BLaER1 treated with 17β-estradiol and CSF1 and Interleukin-3, amounts not matched to agents 10 nM and 100 nM (cell line): ENCODE data around the gene CYB5R3.
"Not testable (repeated sequence)": the region's sequence is repeated elsewhere in the genome, so short reads cannot be mapped to it uniquely, and the experiment has no call there.

Source experiments
- H3K27ac ChIP-seq, 11 experiments: shearing (Covaris generic); formaldehyde crosslinking; 2 replicates each; pipeline ENCODE4 v1.8.1; 2022
- H3K27me3 ChIP-seq, 11 experiments: shearing (Covaris generic); formaldehyde crosslinking; 2 replicates each; pipeline ENCODE4 v1.8.1; 2022
- H3K36me3 ChIP-seq, 11 experiments: shearing (Covaris generic); formaldehyde crosslinking; 2 replicates each; pipeline ENCODE4 v1.8.1; 2022
- H3K4me1 ChIP-seq, 10 experiments: shearing (Covaris generic); formaldehyde crosslinking; 2 replicates each; pipeline ENCODE4 v1.8.1; 2022
- H3K4me2 ChIP-seq, 11 experiments: shearing (Covaris generic); formaldehyde crosslinking; 2 replicates each; pipeline ENCODE4 v1.8.1; 2022
- H3K4me3 ChIP-seq, 10 experiments: shearing (Covaris generic); formaldehyde crosslinking; 2 replicates each; pipeline ENCODE4 v1.8.1; 2022
- H3K9ac ChIP-seq, 11 experiments: shearing (Covaris generic); formaldehyde crosslinking; 2 replicates each; pipeline ENCODE4 v1.8.1; 2022
- H3K9me3 ChIP-seq, 11 experiments: shearing (Covaris generic); formaldehyde crosslinking; replicated peaks in 1 of 11; 2 replicates each; pipeline ENCODE4 v1.8.1; 2022
- H4K20me1 ChIP-seq, 11 experiments: shearing (Covaris generic); formaldehyde crosslinking; 2 replicates each; pipeline ENCODE4 v1.8.1; 2022
- Cebpa-rat ChIP-seq, 11 experiments: shearing (Covaris generic); IDR thresholded peaks; 2 replicates each; pipeline ENCODE4 v1.8.1; 2022

Gene CYB5R3

GRCh38 chr22:42584364-42584940 is 64.7 kb downstream of the CYB5R3 start:
- Histone ChIP-seq H3K36me3 (peaks cover 47 to 79% (median 70%) of the 10 kb centered on the region in 11 experiments), H3K9ac (0 out of 22 replicates have a peak overlapping the region, but pooled peaks of 3 of the 11 experiments have one; percentile 10 to 24 (median 21)), H3K4me3 (no peak overlapping the region), H3K4me1 (peaks cover 41 to 72% (median 55%) of the 10 kb centered on the region in 10 experiments), H3K4me2 (no peak overlapping the region), H3K27me3 (no peaks in the 10 kb centered on the region), H3K27ac (peak overlapping the region in 5 of 11 experiments; percentile 80 to 85 (median 81); a peak in 7 of 22 replicates), H4K20me1 (peaks cover under 1 to 27% (median 6%) of the 10 kb centered on the region in 11 experiments; a peak in 13 of 22 replicates), H3K9me3 (no peaks in the 10 kb centered on the region)
- no peak for TF ChIP-seq Cebpa-rat (IDR thresholded peaks at IDR 0.05)

GRCh38 chr22:42582987-42583386 is 66.2 kb downstream of the CYB5R3 start:
- TF ChIP-seq Cebpa-rat (IDR thresholded peaks at IDR 0.05): no peak
- H3K27ac ChIP-seq: 0 out of 22 replicates have a peak overlapping the region, but pooled peaks of 2 of the 11 experiments have one; percentile 30 to 41
- peaks cover 55 to 79% (median 74%) of the 10 kb centered on the region in 11 experiments for H3K36me3 ChIP-seq
- peaks cover 27 to 58% (median 42%) of the 10 kb centered on the region in 10 experiments for H3K4me1 ChIP-seq
- no peak overlapping the region for H3K4me3 ChIP-seq
- H4K20me1 ChIP-seq: peaks cover 5 to 42% (median 13%) of the 10 kb centered on the region in 11 experiments; a peak in 19 of 22 replicates
- no peaks in the 10 kb centered on the region for H3K27me3 ChIP-seq
- H3K9me3 ChIP-seq: no peaks in the 10 kb centered on the region
- H3K4me2 ChIP-seq: peak overlapping the region in 1 of 11 experiments; percentile 74; a peak in 1 of 22 replicates
- 0 out of 22 replicates have a peak overlapping the region, but pooled peaks of 1 of the 11 experiments have one; percentile 2 for H3K9ac ChIP-seq

GRCh38 chr22:42581762-42582716 is 67.2 kb downstream of the CYB5R3 start:
- Histone ChIP-seq H3K27ac (peak overlapping the region in 10 of 11 experiments; percentile 74 to 94 (median 90); a peak in 20 of 22 replicates), H3K9me3 (no peaks in the 10 kb centered on the region), H3K9ac (peak overlapping the region; percentile 81 to 95 (median 91)), H3K27me3 (no peaks in the 10 kb centered on the region), H4K20me1 (peaks cover under 1 to 51% (median 23%) of the 10 kb centered on the region in 11 experiments; a peak in 19 of 22 replicates), H3K4me2 (peak overlapping the region; percentile 72 to 88 (median 82)), H3K4me1 (peaks cover 18 to 48% (median 32%) of the 10 kb centered on the region in 10 experiments), H3K36me3 (peaks cover 61 to 79% (median 78%) of the 10 kb centered on the region in 11 experiments), H3K4me3 (peak overlapping the region; percentile 79 to 91 (median 86))
- TF ChIP-seq Cebpa-rat (IDR thresholded peaks at IDR 0.05): no peak

GRCh38 chr22:42581194-42581761 is 67.9 kb downstream of the CYB5R3 start:
- peaks cover 0 to 55% (median 26%) of the 10 kb centered on the region in 11 experiments; a peak in 17 of 22 replicates for H4K20me1 ChIP-seq
- H3K4me1 ChIP-seq: peaks cover 11 to 40% (median 25%) of the 10 kb centered on the region in 10 experiments
- H3K9me3 ChIP-seq, H3K27me3 ChIP-seq: not testable (repeated sequence)
- H3K9ac ChIP-seq: peak overlapping the region; percentile 81 to 95 (median 91)
- peak overlapping the region; percentile 76 to 92 (median 83) for H3K4me2 ChIP-seq
- peak overlapping the region; percentile 79 to 91 (median 86) for H3K4me3 ChIP-seq
- H3K36me3 ChIP-seq: peaks cover 55 to 79% (median 73%) of the 10 kb centered on the region in 11 experiments
- H3K27ac ChIP-seq: peak overlapping the region in 10 of 11 experiments; percentile 74 to 94 (median 90); a peak in 20 of 22 replicates

- H3K4me3 ChIP-seq: peak overlapping the region in 2 of 10 experiments; percentile 29 to 34; a peak in 2 of 20 replicates
- not testable (repeated sequence) for H3K27ac ChIP-seq, H3K27me3 ChIP-seq, H3K9me3 ChIP-seq
- H3K4me1 ChIP-seq: peaks cover 7 to 28% (median 14%) of the 10 kb centered on the region in 10 experiments; a peak in 19 of 20 replicates
- peaks cover 42 to 75% (median 66%) of the 10 kb centered on the region in 11 experiments for H3K36me3 ChIP-seq
- peak overlapping the region in 9 of 11 experiments; percentile 21 to 69 (median 47); a peak in 15 of 22 replicates for H3K4me2 ChIP-seq
- H4K20me1 ChIP-seq: peaks cover 0 to 53% (median 27%) of the 10 kb centered on the region in 11 experiments; a peak in 17 of 22 replicates
- H3K9ac ChIP-seq: peak overlapping the region in 6 of 11 experiments; percentile 23 to 58 (median 40); a peak in 6 of 22 replicates
Measured at GRCh38 chr22:42580040-42580439, 69.2 kb downstream of the CYB5R3 start.

GRCh38 chr22:42577623-42578240 is 71.5 kb downstream of the CYB5R3 start:
- H3K27me3 ChIP-seq: no peaks in the 10 kb centered on the region
- 0 out of 22 replicates have a peak overlapping the region, but pooled peaks of 1 of the 11 experiments have one; percentile 7 for H3K9ac ChIP-seq
- no peak overlapping the region for H3K4me3 ChIP-seq
- H3K9me3 ChIP-seq: no peaks in the 10 kb centered on the region
- peaks cover 0 to 65% (median 39%) of the 10 kb centered on the region in 11 experiments; a peak in 17 of 22 replicates for H4K20me1 ChIP-seq
- H3K4me2 ChIP-seq: no peak overlapping the region
- peaks cover 33 to 73% (median 61%) of the 10 kb centered on the region in 11 experiments for H3K36me3 ChIP-seq
- peaks cover 7 to 19% (median 13%) of the 10 kb centered on the region in 10 experiments; a peak in 19 of 20 replicates for H3K4me1 ChIP-seq
- no peak for TF ChIP-seq Cebpa-rat (IDR thresholded peaks at IDR 0.05)
- H3K27ac ChIP-seq: no peak overlapping the region

GRCh38 chr22:42577141-42577540 is 72.1 kb downstream of the CYB5R3 start:
- peaks cover 38 to 75% (median 62%) of the 10 kb centered on the region in 11 experiments for H3K36me3 ChIP-seq
- not testable (repeated sequence) for H3K27ac ChIP-seq, H3K9ac ChIP-seq, H3K4me2 ChIP-seq, H3K4me3 ChIP-seq, H3K27me3 ChIP-seq, H3K9me3 ChIP-seq
- peaks cover 2 to 13% (median 8%) of the 10 kb centered on the region in 10 experiments; a peak in 19 of 20 replicates for H3K4me1 ChIP-seq
- H4K20me1 ChIP-seq: peaks cover 0 to 70% (median 45%) of the 10 kb centered on the region in 11 experiments; a peak in 17 of 22 replicates

- not testable (repeated sequence) for H3K27ac ChIP-seq, H3K4me3 ChIP-seq, H3K9ac ChIP-seq, H3K4me2 ChIP-seq, H3K27me3 ChIP-seq, H3K9me3 ChIP-seq
- H3K4me1 ChIP-seq: peaks cover 0 to 11% (median 6%) of the 10 kb centered on the region in 10 experiments; a peak in 12 of 20 replicates
- peaks cover 38 to 85% (median 71%) of the 10 kb centered on the region in 11 experiments for H3K36me3 ChIP-seq
- H4K20me1 ChIP-seq: peaks cover 0 to 78% (median 47%) of the 10 kb centered on the region in 11 experiments; a peak in 17 of 22 replicates
Measured at GRCh38 chr22:42575996-42576574, 73.1 kb downstream of the CYB5R3 start.

- not testable (repeated sequence) for H3K9me3 ChIP-seq, H3K4me1 ChIP-seq, H3K27ac ChIP-seq, H3K27me3 ChIP-seq, H3K4me2 ChIP-seq, H3K4me3 ChIP-seq, H3K9ac ChIP-seq
- H3K36me3 ChIP-seq: peaks cover 38 to 92% (median 79%) of the 10 kb centered on the region in 11 experiments
- H4K20me1 ChIP-seq: peaks cover 0 to 87% (median 43%) of the 10 kb centered on the region in 11 experiments; a peak in 17 of 22 replicates
Measured at GRCh38 chr22:42574468-42574867, 74.7 kb downstream of the CYB5R3 start.

GRCh38 chr22:42574046-42574445 is 75.1 kb downstream of the CYB5R3 start:
- H3K4me1 ChIP-seq, H3K9ac ChIP-seq, H3K4me3 ChIP-seq, H3K9me3 ChIP-seq, H3K27me3 ChIP-seq, H3K27ac ChIP-seq, H3K4me2 ChIP-seq: not testable (repeated sequence)
- peaks cover 0 to 85% (median 43%) of the 10 kb centered on the region in 11 experiments; a peak in 17 of 22 replicates for H4K20me1 ChIP-seq
- peaks cover 38 to 88% (median 77%) of the 10 kb centered on the region in 11 experiments for H3K36me3 ChIP-seq

- H3K27me3 ChIP-seq, H3K9ac ChIP-seq, H3K4me2 ChIP-seq, H3K4me3 ChIP-seq, H3K27ac ChIP-seq, H3K4me1 ChIP-seq, H3K9me3 ChIP-seq: not testable (repeated sequence)
- Histone ChIP-seq H4K20me1 (peaks cover 0 to 59% (median 26%) of the 10 kb centered on the region in 11 experiments; a peak in 16 of 22 replicates), H3K36me3 (peaks cover 18 to 73% (median 60%) of the 10 kb centered on the region in 11 experiments; a peak in 21 of 22 replicates)
Measured at GRCh38 chr22:42571068-42571467, 78.1 kb downstream of the CYB5R3 start.
